Tibial artery (tissue), 4 donors: ENCODE results near the gene SAMD4B.

ENCODE experiments used
- DNase-seq, 2 donors: peaks; one replicate each; pipeline ENCODE4 v3.0.0-alpha.2; 2019
- H3K27ac ChIP-seq, 2 donors: fragments of 200-600 bp; sonication (generic) in 1 of 2; 1 replicate in 1 of 2; 2 replicates in 1 of 2; pipeline ENCODE4 v1.5.1; 2018 to 2019; ENCODE audit warnings: mild to moderate bottlenecking in 1 of 2
- H3K27me3 ChIP-seq, 2 donors: fragments of 200-600 bp; sonication (generic) in 1 of 2; one replicate each; pipeline versions ENCODE4 v1.5.1 to v1.6.0; 2016 to 2019
- H3K36me3 ChIP-seq, 3 donors: fragments of 200-600 bp; sonication (generic) in 2 of 3; one replicate each; pipeline ENCODE4 v1.5.1; 2016 to 2019; ENCODE audit warnings: mild to moderate bottlenecking in 2 of 3
- H3K4me1 ChIP-seq, 4 donors: fragments of 200-600 bp; sonication (generic) in 2 of 4; 1 replicate in 3 of 4; 2 replicates in 1 of 4; pipeline ENCODE4 v1.5.1; 2016 to 2019
- H3K4me3 ChIP-seq, 2 donors: fragments of 200-600 bp; sonication (generic) in 1 of 2; 1 replicate in 1 of 2; 2 replicates in 1 of 2; pipeline ENCODE4 v1.5.1; 2018 to 2019; ENCODE audit warnings: mild to moderate bottlenecking in 2 of 2
- H3K9me3 ChIP-seq, 3 donors: fragments of 200-600 bp; sonication (generic) in 1 of 3; one replicate each; pipeline ENCODE4 v1.5.1; 2016 to 2019
- intact Hi-C: fragments of 100-400 bp; cut with DNase I; formaldehyde crosslinking; loops from one replicate; pipeline ENCODE4 v1.15.0; 2023; ENCODE audit warnings: low total_unique reads
- TF ChIP-seq, protein P1 (sequence below), 2 experiments: fragments of 200-600 bp in 1 of 2; fragments of 450-650 bp in 1 of 2; IDR thresholded peaks; one replicate each; pipeline ENCODE4 v1.5.1; 2017 to 2019; ENCODE audit warnings: antibody characterized with exemption in 2 of 2, mild to moderate bottlenecking in 1 of 2, moderate library complexity in 1 of 2

Gene SAMD4B

DNA sequence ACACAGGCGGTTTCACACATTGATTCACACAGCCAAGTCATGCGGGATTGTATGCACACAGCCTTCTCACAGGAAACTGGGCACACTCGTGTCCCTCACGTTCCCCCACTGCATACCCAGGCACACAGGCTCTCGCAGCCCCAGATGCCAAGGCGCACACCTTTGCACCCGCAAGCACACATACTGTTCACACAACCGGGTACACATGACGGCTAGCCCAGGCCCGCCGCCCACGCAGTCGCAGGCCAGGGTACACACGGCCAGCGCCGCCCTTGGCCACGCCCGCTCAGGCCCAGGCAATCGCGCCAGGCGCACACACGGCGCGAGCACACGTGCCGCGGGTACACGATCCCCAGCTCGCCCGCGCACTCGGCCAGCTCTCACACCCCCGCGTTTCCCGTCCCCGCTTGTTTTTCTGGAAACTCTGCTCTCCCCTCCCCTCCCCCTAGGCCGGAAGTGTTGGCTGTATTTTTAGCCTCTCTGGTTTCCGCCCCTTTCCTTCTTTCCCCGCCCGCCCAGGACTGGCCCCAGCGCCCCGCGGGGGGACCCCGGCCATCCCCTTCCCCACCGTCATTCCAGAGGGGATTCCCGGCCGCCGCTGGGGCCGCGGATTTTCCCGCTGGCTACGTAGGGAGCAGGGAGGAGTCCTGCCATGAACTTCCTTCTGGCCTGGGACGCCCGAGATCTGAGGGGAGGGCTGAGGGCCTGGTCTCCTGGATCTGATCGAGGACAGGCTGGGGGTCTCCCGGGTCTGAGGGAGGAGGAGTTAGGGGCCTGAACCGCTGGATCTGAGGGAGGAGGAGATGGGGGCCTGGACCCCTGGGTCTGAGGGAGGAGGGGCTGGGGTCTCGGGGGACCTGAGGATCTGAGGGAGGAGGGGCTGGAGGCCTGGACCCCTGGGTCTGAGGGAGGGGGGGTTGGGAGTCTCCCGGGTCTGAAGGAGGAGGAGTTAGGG, 60.4 kb downstream of the SAMD4B start:
- H3K36me3 ChIP-seq = peaks cover 4 to 17% (median 12%) of the 10 kb centered on the region in 3 donors
- DNase-seq = peak; percentile 96 to 97
- TF ChIP-seq, protein P1, sequence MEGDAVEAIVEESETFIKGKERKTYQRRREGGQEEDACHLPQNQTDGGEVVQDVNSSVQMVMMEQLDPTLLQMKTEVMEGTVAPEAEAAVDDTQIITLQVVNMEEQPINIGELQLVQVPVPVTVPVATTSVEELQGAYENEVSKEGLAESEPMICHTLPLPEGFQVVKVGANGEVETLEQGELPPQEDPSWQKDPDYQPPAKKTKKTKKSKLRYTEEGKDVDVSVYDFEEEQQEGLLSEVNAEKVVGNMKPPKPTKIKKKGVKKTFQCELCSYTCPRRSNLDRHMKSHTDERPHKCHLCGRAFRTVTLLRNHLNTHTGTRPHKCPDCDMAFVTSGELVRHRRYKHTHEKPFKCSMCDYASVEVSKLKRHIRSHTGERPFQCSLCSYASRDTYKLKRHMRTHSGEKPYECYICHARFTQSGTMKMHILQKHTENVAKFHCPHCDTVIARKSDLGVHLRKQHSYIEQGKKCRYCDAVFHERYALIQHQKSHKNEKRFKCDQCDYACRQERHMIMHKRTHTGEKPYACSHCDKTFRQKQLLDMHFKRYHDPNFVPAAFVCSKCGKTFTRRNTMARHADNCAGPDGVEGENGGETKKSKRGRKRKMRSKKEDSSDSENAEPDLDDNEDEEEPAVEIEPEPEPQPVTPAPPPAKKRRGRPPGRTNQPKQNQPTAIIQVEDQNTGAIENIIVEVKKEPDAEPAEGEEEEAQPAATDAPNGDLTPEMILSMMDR (IDR thresholded peaks at IDR 0.05) = no peak
- peak overlapping the region; percentile 63 to 66 for H3K4me3 ChIP-seq
- no peaks in the 10 kb centered on the region for H3K27me3 ChIP-seq
- intact Hi-C loops = no loop called here
- H3K27ac ChIP-seq = peak overlapping the region; percentile 99 to 100
- H3K4me1 ChIP-seq = peaks cover 6 to 61% (median 42%) of the 10 kb centered on the region in 4 donors
- no peaks in the 10 kb centered on the region for H3K9me3 ChIP-seq

DNA sequence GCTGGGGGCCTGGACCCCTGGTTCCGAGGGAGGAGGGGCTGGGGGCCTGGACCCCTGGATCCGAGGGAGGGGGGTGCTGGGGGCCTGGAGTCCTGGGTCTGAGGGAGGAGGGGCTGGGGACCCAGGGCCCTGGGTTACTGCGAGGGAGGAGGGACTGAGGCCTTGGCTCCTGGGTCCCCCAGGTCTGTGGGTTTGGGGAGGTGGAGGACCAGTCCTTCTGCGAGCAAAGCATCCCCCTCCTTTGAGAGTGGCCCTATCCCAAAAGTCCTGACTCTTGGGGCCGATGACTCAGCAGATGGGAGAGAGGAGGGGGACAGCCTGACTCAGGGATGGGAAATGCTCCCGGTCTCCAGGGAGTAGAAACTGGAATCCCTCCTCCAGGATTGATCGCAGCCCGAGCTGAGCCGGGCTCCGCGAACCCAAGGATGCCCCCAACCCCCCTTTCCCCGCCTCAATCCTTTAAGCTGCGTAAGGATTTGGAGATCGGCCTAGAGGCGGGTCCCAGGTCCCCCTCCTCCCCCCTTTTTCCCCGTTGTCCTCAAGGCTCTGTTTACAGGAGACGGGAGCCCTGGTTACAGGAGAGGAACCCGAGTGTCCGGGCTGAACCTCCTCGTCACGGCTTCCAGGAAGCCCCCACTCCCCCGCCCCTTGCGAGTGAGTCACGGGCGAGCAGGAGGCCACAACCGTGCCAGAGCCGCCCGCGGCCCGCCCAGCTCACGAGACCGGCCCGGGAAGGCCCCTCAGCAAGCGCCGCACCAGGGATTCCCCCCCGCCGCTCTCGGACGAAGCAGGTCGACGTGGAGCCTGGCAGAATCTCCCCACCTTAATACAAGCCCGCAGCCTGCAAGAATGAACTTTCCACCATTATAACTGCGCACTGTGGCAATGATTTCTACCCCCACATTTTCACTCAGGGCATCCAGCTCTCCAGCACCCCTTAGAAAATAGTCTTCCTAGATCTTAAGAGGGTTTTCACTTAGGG, 61.4 kb downstream of the SAMD4B start:
- peak; percentile 100 for DNase-seq
- no peaks in the 10 kb centered on the region for H3K9me3 ChIP-seq
- TF ChIP-seq, protein P1 (IDR thresholded peaks at IDR 0.05) = no peak
- intact Hi-C loops = no loop called here
- H3K4me1 ChIP-seq = peaks cover 6 to 52% (median 33%) of the 10 kb centered on the region in 4 donors
- peaks cover 14 to 25% (median 22%) of the 10 kb centered on the region in 3 donors for H3K36me3 ChIP-seq
- peak overlapping the region; percentile 99 to 100 for H3K27ac ChIP-seq
- H3K27me3 ChIP-seq = no peaks in the 10 kb centered on the region
- H3K4me3 ChIP-seq = peak overlapping the region; percentile 63 to 66

DNA sequence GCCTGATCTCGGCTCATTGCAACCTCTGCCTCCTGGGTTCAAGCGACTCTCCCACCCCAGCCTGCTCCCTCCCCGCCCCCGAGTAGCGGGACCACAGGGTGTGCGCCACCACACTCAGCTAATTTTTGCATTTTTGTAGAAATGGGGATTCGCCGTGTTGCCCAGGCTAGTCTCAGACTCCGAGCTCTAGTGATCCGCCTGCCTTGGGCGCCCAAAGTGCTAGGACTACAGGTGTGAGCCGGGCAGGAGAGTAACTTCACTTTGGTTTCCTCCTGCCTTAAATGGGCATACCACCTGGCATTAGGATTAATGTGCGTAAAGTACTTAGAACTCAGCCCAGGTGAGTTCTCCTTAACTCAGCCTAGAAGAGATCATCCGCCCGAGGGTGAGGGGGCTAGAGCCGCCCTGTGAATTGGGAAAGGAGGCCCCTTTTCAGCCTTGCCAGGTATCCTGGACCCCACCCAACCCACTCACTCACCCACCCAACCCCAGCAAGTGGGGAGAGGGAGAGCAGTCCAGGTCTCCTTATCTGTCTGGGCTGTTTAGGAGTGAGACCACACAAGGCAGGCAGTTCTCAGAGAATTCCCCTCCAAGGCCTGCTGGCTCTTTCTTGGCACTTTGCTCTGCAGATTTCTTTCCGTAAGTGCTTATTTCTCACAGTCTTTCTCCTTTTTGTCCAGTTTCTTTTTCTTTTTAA, 63.2 kb downstream of the SAMD4B start:
- no peak for DNase-seq
- TF ChIP-seq, protein P1 (IDR thresholded peaks at IDR 0.05) = no peak
- Histone ChIP-seq H3K27me3 (no peaks in the 10 kb centered on the region), H3K4me1 (peaks cover 6 to 47% (median 34%) of the 10 kb centered on the region in 4 donors), H3K4me3 (peak overlapping the region; percentile 92 to 96), H3K36me3 (peaks cover 21 to 22% (median 21%) of the 10 kb centered on the region in 3 donors), H3K9me3 (no peaks in the 10 kb centered on the region), H3K27ac (peak overlapping the region; percentile 99 to 100)
- intact Hi-C loops = no loop called here

DNA sequence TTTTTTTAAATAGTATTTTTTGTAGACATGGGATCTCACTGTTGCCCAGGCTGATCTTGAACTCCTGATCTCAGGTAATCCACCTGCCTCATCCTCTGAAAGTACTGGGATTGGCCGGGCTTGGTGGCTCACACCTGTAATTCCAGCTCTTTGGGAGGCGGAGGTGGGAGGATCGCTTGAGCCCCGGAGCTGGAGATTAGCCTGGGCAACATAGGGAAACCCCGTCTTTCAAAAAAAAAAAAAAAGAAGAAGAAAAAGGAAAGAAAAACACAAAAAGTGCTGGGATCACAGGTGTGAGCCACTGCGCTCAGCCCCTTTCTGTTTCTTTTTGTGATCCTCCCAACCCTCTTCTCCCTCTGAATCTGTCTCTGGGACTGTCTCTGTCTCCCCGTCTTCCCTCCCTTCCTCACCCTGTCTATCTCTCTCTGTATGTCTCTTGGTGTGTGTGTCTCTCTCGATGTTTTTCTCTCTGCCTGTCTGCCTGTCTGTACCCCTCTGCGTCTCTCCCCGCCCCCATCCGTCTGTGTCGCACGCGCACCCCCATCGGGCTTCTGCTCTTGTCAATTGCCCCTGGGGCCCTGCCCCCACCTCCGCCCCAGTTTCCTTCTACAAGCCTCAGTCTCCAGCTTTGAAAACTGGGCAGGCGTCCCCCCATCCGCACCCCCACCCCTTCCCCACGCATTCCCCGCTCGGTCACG, 63.9 kb downstream of the SAMD4B start:
- TF ChIP-seq, protein P1 (IDR thresholded peaks at IDR 0.05) = no peak
- peaks cover 6 to 53% (median 38%) of the 10 kb centered on the region in 4 donors for H3K4me1 ChIP-seq
- DNase-seq = peak in 1 of 2 donors; percentile 88
- no peaks in the 10 kb centered on the region for H3K9me3 ChIP-seq
- H3K27me3 ChIP-seq = no peaks in the 10 kb centered on the region
- H3K36me3 ChIP-seq = peaks cover 21 to 22% (median 21%) of the 10 kb centered on the region in 3 donors
- H3K4me3 ChIP-seq = peak overlapping the region; percentile 92 to 96
- peak overlapping the region; percentile 99 to 100 for H3K27ac ChIP-seq
- intact Hi-C loops = no loop called here
